ENCODE measurements around the gene SCN8A. TPM values are rescaled to one million over a fixed set of nuclear protein-coding genes. Genes with fewer than 3 reads are reported as not detected.
A peak's percentile ranks its signal among the peaks of the same experiment; 100 is the strongest.

SCN8A gene
- polyA plus RNA-seq, 2 of the 4 experiments (the other 2 are of a cell fraction): 1.8 to 4.8 TPM

DNA sequence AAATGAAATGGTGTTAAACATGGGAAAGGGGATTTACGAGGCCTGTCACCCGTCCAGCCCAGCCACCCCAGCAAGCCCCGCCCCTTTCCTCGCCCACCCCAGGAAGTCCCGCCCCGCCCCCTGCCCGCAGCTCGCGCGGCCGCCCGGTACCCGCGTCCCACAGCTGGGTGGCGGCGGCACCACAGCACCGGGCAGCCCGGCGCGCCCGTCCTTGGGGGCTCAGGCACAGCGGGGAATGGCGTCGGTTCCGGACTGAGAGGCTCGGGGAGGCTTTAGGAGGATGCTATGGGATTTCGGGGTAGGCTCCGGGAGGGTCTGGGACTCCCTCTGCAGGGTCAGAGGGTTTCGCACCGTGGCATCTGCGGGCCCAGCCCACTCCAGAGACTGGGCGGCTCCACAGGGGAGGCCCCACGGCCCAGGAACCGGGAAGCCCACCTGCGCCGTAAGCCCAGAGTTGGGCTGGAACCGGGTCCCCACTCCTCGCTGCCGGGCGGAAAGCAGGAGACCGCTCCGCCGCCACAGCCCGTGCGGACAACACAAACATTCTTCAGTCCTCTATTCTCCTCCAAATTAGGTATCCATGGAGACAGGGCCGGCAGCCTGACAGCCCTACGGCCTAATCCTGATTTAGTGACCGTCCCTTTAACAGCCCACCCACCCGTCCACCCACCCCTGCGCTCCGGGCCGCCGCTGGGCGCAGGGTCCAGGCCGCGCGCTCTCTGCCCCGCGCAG, 256.0 kb downstream of the SCN8A start:
- H3K4me3 ChIP-seq: peak overlapping the region; percentile 76
- DNase-seq (ENCODE audit: low read depth in 1 of 2, low spot score in 1 of 2) (peak in 1 of 2 experiments; percentile 62), FAIRE-seq (no peak), ATAC-seq (peak; percentile 33 to 66)
- CTCF ChIA-PET: interaction anchor here (1.9 kb wide), 1 partner anchor 28 kb away, joined by 7 read pairs; no protein-coding TSS in a partner anchor
- H3K9me3 ChIP-seq: no peaks in the 10 kb centered on the region
- peak overlapping the region; percentile 13 to 74; a peak in 4 of 6 replicates for H3K27ac ChIP-seq
- H3K4me2 ChIP-seq: peak overlapping the region; percentile 99
- 13% methylated on average over 18 of the region's 59 CpGs for WGBS (ENCODE audit: missing lambda C conversion rate)
- TF ChIP-seq, protein P1, sequence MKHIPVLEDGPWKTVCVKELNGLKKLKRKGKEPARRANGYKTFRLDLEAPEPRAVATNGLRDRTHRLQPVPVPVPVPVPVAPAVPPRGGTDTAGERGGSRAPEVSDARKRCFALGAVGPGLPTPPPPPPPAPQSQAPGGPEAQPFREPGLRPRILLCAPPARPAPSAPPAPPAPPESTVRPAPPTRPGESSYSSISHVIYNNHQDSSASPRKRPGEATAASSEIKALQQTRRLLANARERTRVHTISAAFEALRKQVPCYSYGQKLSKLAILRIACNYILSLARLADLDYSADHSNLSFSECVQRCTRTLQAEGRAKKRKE (CRISPR knock-in tag; IDR thresholded peaks at IDR 0.05; ENCODE audit: low read depth): no peak
- TF ChIP-seq MAZ (IDR thresholded peaks at IDR 0.05; ENCODE audit: borderline replicate concordance, low read depth, low read length) (no peak), EP300 (IDR thresholded peaks at IDR 0.05) (no peak), HEYL (CRISPR knock-in tag; IDR thresholded peaks at IDR 0.05) (no peak), ZNF302 (CRISPR knock-in tag; IDR thresholded peaks at IDR 0.05) (no peak), EHF (CRISPR knock-in tag; IDR thresholded peaks at IDR 0.05) (no peak), JUNB (IDR thresholded peaks at IDR 0.05) (no peak), JUN (IDR thresholded peaks at IDR 0.05) (no peak), KDM5A (IDR thresholded peaks at IDR 0.05) (no peak), CHD4 (IDR thresholded peaks at IDR 0.05; ENCODE audit: borderline replicate concordance) (no peak), TP53 (CRISPR knock-in tag; IDR thresholded peaks at IDR 0.05) (no peak), RCOR1 (IDR thresholded peaks at IDR 0.05; ENCODE audit: low read depth, low read length) (no peak), RARB (CRISPR knock-in tag; IDR thresholded peaks at IDR 0.05) (no peak), FOSB (CRISPR knock-in tag; IDR thresholded peaks at IDR 0.05) (no peak), RNF2 (IDR thresholded peaks at IDR 0.05; ENCODE audit: borderline replicate concordance, low read depth) (no peak)
- TF ChIP-seq, protein P2, sequence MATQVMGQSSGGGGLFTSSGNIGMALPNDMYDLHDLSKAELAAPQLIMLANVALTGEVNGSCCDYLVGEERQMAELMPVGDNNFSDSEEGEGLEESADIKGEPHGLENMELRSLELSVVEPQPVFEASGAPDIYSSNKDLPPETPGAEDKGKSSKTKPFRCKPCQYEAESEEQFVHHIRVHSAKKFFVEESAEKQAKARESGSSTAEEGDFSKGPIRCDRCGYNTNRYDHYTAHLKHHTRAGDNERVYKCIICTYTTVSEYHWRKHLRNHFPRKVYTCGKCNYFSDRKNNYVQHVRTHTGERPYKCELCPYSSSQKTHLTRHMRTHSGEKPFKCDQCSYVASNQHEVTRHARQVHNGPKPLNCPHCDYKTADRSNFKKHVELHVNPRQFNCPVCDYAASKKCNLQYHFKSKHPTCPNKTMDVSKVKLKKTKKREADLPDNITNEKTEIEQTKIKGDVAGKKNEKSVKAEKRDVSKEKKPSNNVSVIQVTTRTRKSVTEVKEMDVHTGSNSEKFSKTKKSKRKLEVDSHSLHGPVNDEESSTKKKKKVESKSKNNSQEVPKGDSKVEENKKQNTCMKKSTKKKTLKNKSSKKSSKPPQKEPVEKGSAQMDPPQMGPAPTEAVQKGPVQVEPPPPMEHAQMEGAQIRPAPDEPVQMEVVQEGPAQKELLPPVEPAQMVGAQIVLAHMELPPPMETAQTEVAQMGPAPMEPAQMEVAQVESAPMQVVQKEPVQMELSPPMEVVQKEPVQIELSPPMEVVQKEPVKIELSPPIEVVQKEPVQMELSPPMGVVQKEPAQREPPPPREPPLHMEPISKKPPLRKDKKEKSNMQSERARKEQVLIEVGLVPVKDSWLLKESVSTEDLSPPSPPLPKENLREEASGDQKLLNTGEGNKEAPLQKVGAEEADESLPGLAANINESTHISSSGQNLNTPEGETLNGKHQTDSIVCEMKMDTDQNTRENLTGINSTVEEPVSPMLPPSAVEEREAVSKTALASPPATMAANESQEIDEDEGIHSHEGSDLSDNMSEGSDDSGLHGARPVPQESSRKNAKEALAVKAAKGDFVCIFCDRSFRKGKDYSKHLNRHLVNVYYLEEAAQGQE (IDR thresholded peaks at IDR 0.05): no peak
- POLR2A ChIA-PET: interaction anchor here (0.6 to 1.4 kb wide), 2 partner anchors 26 to 227 kb away, joined by 4 to 6 read pairs; no protein-coding TSS in a partner anchor
- peaks cover 5% of the 10 kb centered on the region; the same call in 1 of the 3 replicates for H3K4me1 ChIP-seq

DNA sequence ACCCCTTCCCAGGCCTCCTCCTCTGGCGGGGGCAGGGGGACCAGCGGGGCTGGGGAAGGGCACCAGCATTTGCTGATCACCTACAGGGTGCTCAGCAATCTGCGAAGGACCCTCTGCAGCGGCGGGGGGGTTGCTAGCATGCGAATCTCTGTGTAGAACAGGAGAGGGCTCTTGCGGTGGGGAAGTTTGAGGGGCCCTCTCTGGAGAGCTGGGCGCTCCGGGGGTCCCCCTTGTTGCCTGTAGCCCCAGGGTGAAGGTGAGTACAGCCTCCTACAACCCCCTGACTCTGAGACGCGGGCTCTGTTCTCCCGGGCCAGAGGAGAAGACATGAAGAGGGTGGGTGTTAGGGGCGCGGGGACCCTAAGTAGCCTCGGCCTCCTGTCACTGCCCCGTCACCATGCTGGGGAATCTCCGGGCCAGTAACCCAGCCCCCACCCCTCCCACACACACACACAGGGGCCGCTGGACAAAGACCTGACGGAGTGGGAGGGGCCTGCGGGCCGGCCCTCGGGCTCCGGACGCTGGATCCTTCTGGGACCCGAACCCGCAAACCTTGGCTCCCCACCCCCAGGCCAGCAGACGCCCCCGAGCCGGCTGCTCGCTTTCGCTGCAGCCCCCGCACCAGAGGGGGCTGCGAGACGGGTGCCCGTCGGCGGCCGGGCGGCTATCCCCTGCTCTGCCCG, 256.8 kb downstream of the SCN8A start:
- DNase-seq (ENCODE audit: low read depth in 1 of 2, low spot score in 1 of 2) (peak in 1 of 2 experiments; percentile 38), FAIRE-seq (no peak), ATAC-seq (peak; percentile 32 to 60)
- 3% methylated on average over 24 of the region's 40 CpGs for WGBS (ENCODE audit: missing lambda C conversion rate)
- Histone ChIP-seq H3K9me3 (no peaks in the 10 kb centered on the region), H3K27ac (peak overlapping the region; percentile 48 to 74; a peak in 4 of 6 replicates), H3K4me3 (peak overlapping the region; percentile 76), H3K4me2 (peak overlapping the region; percentile 99), H3K4me1 (peaks cover 5% of the 10 kb centered on the region; the same call in 1 of the 3 replicates)
- TF ChIP-seq PHF8 (IDR thresholded peaks at IDR 0.05; ENCODE audit: borderline replicate concordance, low read depth): 0 out of 2 replicates have a peak, but pooled peaks have one; percentile 18
- TF ChIP-seq ZNF302 (CRISPR knock-in tag; IDR thresholded peaks at IDR 0.05): no peak
- TF ChIP-seq RAD21 (conservative IDR thresholded peaks at IDR 0.05 in 1 of 2, IDR thresholded peaks at IDR 0.05 in 1 of 2): no peak
- TF ChIP-seq, protein P3, sequence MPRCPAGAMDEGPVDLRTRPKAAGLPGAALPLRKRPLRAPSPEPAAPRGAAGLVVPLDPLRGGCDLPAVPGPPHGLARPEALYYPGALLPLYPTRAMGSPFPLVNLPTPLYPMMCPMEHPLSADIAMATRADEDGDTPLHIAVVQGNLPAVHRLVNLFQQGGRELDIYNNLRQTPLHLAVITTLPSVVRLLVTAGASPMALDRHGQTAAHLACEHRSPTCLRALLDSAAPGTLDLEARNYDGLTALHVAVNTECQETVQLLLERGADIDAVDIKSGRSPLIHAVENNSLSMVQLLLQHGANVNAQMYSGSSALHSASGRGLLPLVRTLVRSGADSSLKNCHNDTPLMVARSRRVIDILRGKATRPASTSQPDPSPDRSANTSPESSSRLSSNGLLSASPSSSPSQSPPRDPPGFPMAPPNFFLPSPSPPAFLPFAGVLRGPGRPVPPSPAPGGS (IDR thresholded peaks at IDR 0.05): no peak
- no peak for TF ChIP-seq HMGXB4 (CRISPR knock-in tag; IDR thresholded peaks at IDR 0.05; ENCODE audit: borderline replicate concordance)
- TF ChIP-seq HDAC2 (IDR thresholded peaks at IDR 0.05): no peak
- no peak for TF ChIP-seq HOXA7 (CRISPR knock-in tag; IDR thresholded peaks at IDR 0.05)
- TF ChIP-seq CEBPB (IDR thresholded peaks at IDR 0.05): no peak
- ChIA-PET POLR2A (no interaction called here), CTCF (no interaction called here)

Data from A549 (cell line).